ENCODE measurements around the gene NPC1L1.

Gene NPC1L1

GRCh38 chr7:44491229-44491628 is 49.9 kb downstream of the NPC1L1 start:
- Histone ChIP-seq H2BK12ac (ENCODE audit: low read length in 2 of 2) (no peak overlapping the region), H3K27ac (ENCODE audit: low read length, poor library complexity, severe bottlenecking) (no peak overlapping the region), H3K4me3 (ENCODE audit: insufficient read depth in 1 of 2, low read depth in 1 of 2, low read length in 2 of 2) (peak overlapping the region in 1 of 2 experiments; percentile 95), H3K14ac (ENCODE audit: low read length in 2 of 2) (no peak overlapping the region), H3K4me1 (ENCODE audit: control insufficient read depth, insufficient read depth, low read depth, low read length) (peaks cover 3% of the 10 kb centered on the region), H3K79me1 (replicated peaks; ENCODE audit: low read length, poor library complexity, severe bottlenecking) (peaks cover 2% of the 10 kb centered on the region), H2AFZ (ENCODE audit: low read depth, low read length) (no peak overlapping the region), H4K91ac (ENCODE audit: low read length) (no peak overlapping the region), H3K36me3 (ENCODE audit: control insufficient read depth in 1 of 2, insufficient read depth in 2 of 2, low read depth in 1 of 2, low read length in 2 of 2) (no peaks in the 10 kb centered on the region), H3K9ac (ENCODE audit: low read length) (peak overlapping the region; percentile 92), H3K9me3 (ENCODE audit: control insufficient read depth, low read length) (no peaks in the 10 kb centered on the region), H3K18ac (ENCODE audit: low read depth in 1 of 2, low read length in 2 of 2) (no peak overlapping the region), H2BK120ac (ENCODE audit: low read depth, low read length) (no peak overlapping the region), H3K27me3 (ENCODE audit: control insufficient read depth in 1 of 2, insufficient read depth in 1 of 2, low read length in 2 of 2) (peaks cover 0 to 4% of the 10 kb centered on the region in 2 experiments), H3K4me2 (ENCODE audit: low read length, poor library complexity, severe bottlenecking) (no peak overlapping the region), H4K8ac (ENCODE audit: low read length) (no peak overlapping the region), H2AK5ac (ENCODE audit: low read length, severe bottlenecking) (no peak overlapping the region), H3K23ac (ENCODE audit: low read length in 2 of 2) (no peak overlapping the region), H3K4ac (ENCODE audit: low read depth in 1 of 2, low read length in 2 of 2) (no peak overlapping the region), H2BK15ac (ENCODE audit: low read depth, poor library complexity, severe bottlenecking) (no peak overlapping the region), H2BK5ac (ENCODE audit: low read depth, low read length, poor library complexity, severe bottlenecking) (no peak overlapping the region)
- WGBS: no CpG with 5 or more reads among the region's 3 CpGs
- DNase-seq: no peak

GRCh38 chr7:44490351-44491200 is 50.6 kb downstream of the NPC1L1 start, which contains the start of gene NUDCD3:
NUDCD3 (minus strand) TSS chr7:44490658; CDS start chr7:44490600, 58 bp downstream.
- H3K36me3 ChIP-seq (ENCODE audit: control insufficient read depth in 1 of 2, insufficient read depth in 2 of 2, low read depth in 1 of 2, low read length in 2 of 2): no peaks in the 10 kb centered on the region

GRCh38 chr7:44489955-44490350 is 51.2 kb downstream of the NPC1L1 start:
- Histone ChIP-seq H3K23ac (ENCODE audit: low read length in 2 of 2) (peak overlapping the region in 1 of 2 experiments; percentile 92), H3K79me1 (replicated peaks; ENCODE audit: low read length, poor library complexity, severe bottlenecking) (peaks cover 4% of the 10 kb centered on the region), H2BK15ac (ENCODE audit: low read depth, poor library complexity, severe bottlenecking) (no peak overlapping the region), H3K27me3 (ENCODE audit: control insufficient read depth in 1 of 2, insufficient read depth in 1 of 2, low read length in 2 of 2) (no peaks in the 10 kb centered on the region), H3K4ac (ENCODE audit: low read depth in 1 of 2, low read length in 2 of 2) (peak overlapping the region; percentile 69 to 84), H4K8ac (ENCODE audit: low read length) (peak overlapping the region; percentile 78), H3K9ac (ENCODE audit: low read length) (peak overlapping the region; percentile 92), H2BK120ac (ENCODE audit: low read depth, low read length) (no peak overlapping the region), H3K4me3 (ENCODE audit: insufficient read depth in 1 of 2, low read depth in 1 of 2, low read length in 2 of 2) (peak overlapping the region; percentile 85 to 95), H2BK5ac (ENCODE audit: low read depth, low read length, poor library complexity, severe bottlenecking) (no peak overlapping the region), H3K9me3 (ENCODE audit: control insufficient read depth, low read length) (no peaks in the 10 kb centered on the region), H4K91ac (ENCODE audit: low read length) (peak overlapping the region; percentile 79), H3K4me2 (ENCODE audit: low read length, poor library complexity, severe bottlenecking) (peak overlapping the region; percentile 40), H3K18ac (ENCODE audit: low read depth in 1 of 2, low read length in 2 of 2) (peak overlapping the region in 1 of 2 experiments; percentile 59), H2BK12ac (ENCODE audit: low read length in 2 of 2) (no peak overlapping the region), H3K27ac (ENCODE audit: low read length, poor library complexity, severe bottlenecking) (peak overlapping the region; percentile 31), H2AFZ (ENCODE audit: low read depth, low read length) (peak overlapping the region; percentile 7), H3K4me1 (ENCODE audit: control insufficient read depth, insufficient read depth, low read depth, low read length) (peaks cover 3% of the 10 kb centered on the region), H3K14ac (ENCODE audit: low read length in 2 of 2) (peak overlapping the region in 1 of 2 experiments; percentile 37), H3K36me3 (ENCODE audit: control insufficient read depth in 1 of 2, insufficient read depth in 2 of 2, low read depth in 1 of 2, low read length in 2 of 2) (peaks cover under 1 to 5% of the 10 kb centered on the region in 2 experiments), H2AK5ac (ENCODE audit: low read length, severe bottlenecking) (no peak overlapping the region)
- DNase-seq: no peak
- WGBS: under 1% methylated on average over 12 of the region's 19 CpGs

More at GRCh38 chr7:44490351-44491200, 50.6 kb downstream of the NPC1L1 start, which contains the start of gene NUDCD3:
- H2AK5ac ChIP-seq (ENCODE audit: low read length, severe bottlenecking): no peak within 1 kb of the TSS
- H3K18ac ChIP-seq (ENCODE audit: low read depth in 1 of 2, low read length in 2 of 2): peak within 1 kb of the TSS; percentile 59 to 95
- peaks cover 0 to 2% of the 10 kb centered on the region in 2 experiments for H3K27me3 ChIP-seq (ENCODE audit: control insufficient read depth in 1 of 2, insufficient read depth in 1 of 2, low read length in 2 of 2)
- peak; percentile 88 for DNase-seq
- peak within 1 kb of the TSS; percentile 44 for H2BK15ac ChIP-seq (ENCODE audit: low read depth, poor library complexity, severe bottlenecking)
- WGBS: under 1% methylated on average over 58 of the region's 63 CpGs
- peak within 1 kb of the TSS; percentile 98 for H2BK5ac ChIP-seq (ENCODE audit: low read depth, low read length, poor library complexity, severe bottlenecking)
- H2BK120ac ChIP-seq (ENCODE audit: low read depth, low read length): peak within 1 kb of the TSS; percentile 97
- peak within 1 kb of the TSS in 1 of 2 experiments; percentile 37 for H3K14ac ChIP-seq (ENCODE audit: low read length in 2 of 2)
- H2AFZ ChIP-seq (ENCODE audit: low read depth, low read length): peak within 1 kb of the TSS; percentile 7
- peak within 1 kb of the TSS; percentile 92 for H3K9ac ChIP-seq (ENCODE audit: low read length)
- peak within 1 kb of the TSS; percentile 69 to 85 for H3K4ac ChIP-seq (ENCODE audit: low read depth in 1 of 2, low read length in 2 of 2)
- H3K9me3 ChIP-seq (ENCODE audit: control insufficient read depth, low read length): no peaks in the 10 kb centered on the region
- H3K4me3 ChIP-seq (ENCODE audit: insufficient read depth in 1 of 2, low read depth in 1 of 2, low read length in 2 of 2): peak within 1 kb of the TSS; percentile 85 to 95
- H3K4me1 ChIP-seq (ENCODE audit: control insufficient read depth, insufficient read depth, low read depth, low read length): peaks cover 3% of the 10 kb centered on the region
- H3K27ac ChIP-seq (ENCODE audit: low read length, poor library complexity, severe bottlenecking): peak within 1 kb of the TSS; percentile 100
- peak within 1 kb of the TSS; percentile 79 for H4K91ac ChIP-seq (ENCODE audit: low read length)
- no peak within 1 kb of the TSS for H2BK12ac ChIP-seq (ENCODE audit: low read length in 2 of 2)
- peak within 1 kb of the TSS; percentile 68 for H3K4me2 ChIP-seq (ENCODE audit: low read length, poor library complexity, severe bottlenecking)
- peaks cover 2% of the 10 kb centered on the region for H3K79me1 ChIP-seq (replicated peaks; ENCODE audit: low read length, poor library complexity, severe bottlenecking)
- H4K8ac ChIP-seq (ENCODE audit: low read length): peak within 1 kb of the TSS; percentile 78
- H3K23ac ChIP-seq (ENCODE audit: low read length in 2 of 2): peak within 1 kb of the TSS; percentile 37 to 92

- WGBS: 93% methylated on average over 3 of the region's 3 CpGs
- Histone ChIP-seq H2BK12ac (ENCODE audit: low read length in 2 of 2) (no peak overlapping the region), H3K4me3 (ENCODE audit: insufficient read depth in 1 of 2, low read depth in 1 of 2, low read length in 2 of 2) (peak overlapping the region in 1 of 2 experiments; percentile 95)
Measured at GRCh38 chr7:44488955-44489354, 52.2 kb downstream of the NPC1L1 start.

More at GRCh38 chr7:44488955-44489354, 52.2 kb downstream of the NPC1L1 start:
- H3K79me1 ChIP-seq (replicated peaks; ENCODE audit: low read length, poor library complexity, severe bottlenecking): peaks cover 10% of the 10 kb centered on the region
- no peak overlapping the region for H4K8ac ChIP-seq (ENCODE audit: low read length)
- peaks cover 5% of the 10 kb centered on the region for H3K4me1 ChIP-seq (ENCODE audit: control insufficient read depth, insufficient read depth, low read depth, low read length)
- H3K23ac ChIP-seq (ENCODE audit: low read length in 2 of 2): no peak overlapping the region
- H3K9me3 ChIP-seq (ENCODE audit: control insufficient read depth, low read length): peaks cover 3% of the 10 kb centered on the region
- H2AK5ac ChIP-seq (ENCODE audit: low read length, severe bottlenecking): no peak overlapping the region
- no peak overlapping the region for H3K18ac ChIP-seq (ENCODE audit: low read depth in 1 of 2, low read length in 2 of 2)
- H3K36me3 ChIP-seq (ENCODE audit: control insufficient read depth in 1 of 2, insufficient read depth in 2 of 2, low read depth in 1 of 2, low read length in 2 of 2): peaks cover 8 to 15% of the 10 kb centered on the region in 2 experiments
- H3K14ac ChIP-seq (ENCODE audit: low read length in 2 of 2): no peak overlapping the region
- H2BK15ac ChIP-seq (ENCODE audit: low read depth, poor library complexity, severe bottlenecking): no peak overlapping the region
- no peak overlapping the region for H2BK120ac ChIP-seq (ENCODE audit: low read depth, low read length)
- no peak overlapping the region for H3K4ac ChIP-seq (ENCODE audit: low read depth in 1 of 2, low read length in 2 of 2)
- H3K27ac ChIP-seq (ENCODE audit: low read length, poor library complexity, severe bottlenecking): no peak overlapping the region
- H4K91ac ChIP-seq (ENCODE audit: low read length): no peak overlapping the region
- H3K9ac ChIP-seq (ENCODE audit: low read length): peak overlapping the region; percentile 92
- H3K4me2 ChIP-seq (ENCODE audit: low read length, poor library complexity, severe bottlenecking): peak overlapping the region; percentile 49
- H2BK5ac ChIP-seq (ENCODE audit: low read depth, low read length, poor library complexity, severe bottlenecking): no peak overlapping the region
- H3K27me3 ChIP-seq (ENCODE audit: control insufficient read depth in 1 of 2, insufficient read depth in 1 of 2, low read length in 2 of 2): no peaks in the 10 kb centered on the region
- DNase-seq: no peak
- no peak overlapping the region for H2AFZ ChIP-seq (ENCODE audit: low read depth, low read length)
